Body of pancreas (tissue), 4 donors: Measurements from ENCODE around the gene PACRG.

Experiments used
- POLR2A ChIP-seq, 3 donors: fragments of 450-650 bp; IDR thresholded peaks; one replicate each; pipeline ENCODE4 v1.6.1; 2016; ENCODE audit warnings: antibody characterized with exemption in 3 of 3, mild to moderate bottlenecking in 2 of 3
- TF ChIP-seq, protein P1 (sequence below), 7 experiments: fragments of 450-650 bp in 4 of 7; fragments of 200-600 bp in 3 of 7; sonication (generic) in 3 of 7; IDR thresholded peaks; one replicate each; pipeline ENCODE4 v1.5.1; 2016 to 2019; ENCODE audit warnings: antibody characterized with exemption in 7 of 7

DNA sequence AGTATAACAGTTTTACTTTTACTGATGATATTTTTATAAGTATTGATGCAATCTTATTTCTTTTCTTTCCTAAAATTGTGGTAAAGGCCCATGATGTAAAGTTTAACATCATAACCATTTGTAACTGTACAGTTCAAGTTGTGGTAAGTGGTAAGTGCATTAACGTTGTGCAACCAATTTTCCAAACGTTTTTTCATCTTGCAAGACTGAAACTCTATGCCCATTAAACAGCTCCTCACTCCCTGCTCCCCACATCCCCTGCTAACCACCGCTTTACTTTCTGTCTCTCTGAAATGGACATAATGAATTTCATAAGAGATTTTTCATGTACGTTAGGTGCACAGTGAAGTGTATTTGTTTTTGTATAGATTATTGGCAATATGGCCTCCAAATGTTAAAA lies 106.0 kb downstream of the PACRG start:
- no peak for TF ChIP-seq POLR2A (IDR thresholded peaks at IDR 0.05)
- TF ChIP-seq, protein P1, sequence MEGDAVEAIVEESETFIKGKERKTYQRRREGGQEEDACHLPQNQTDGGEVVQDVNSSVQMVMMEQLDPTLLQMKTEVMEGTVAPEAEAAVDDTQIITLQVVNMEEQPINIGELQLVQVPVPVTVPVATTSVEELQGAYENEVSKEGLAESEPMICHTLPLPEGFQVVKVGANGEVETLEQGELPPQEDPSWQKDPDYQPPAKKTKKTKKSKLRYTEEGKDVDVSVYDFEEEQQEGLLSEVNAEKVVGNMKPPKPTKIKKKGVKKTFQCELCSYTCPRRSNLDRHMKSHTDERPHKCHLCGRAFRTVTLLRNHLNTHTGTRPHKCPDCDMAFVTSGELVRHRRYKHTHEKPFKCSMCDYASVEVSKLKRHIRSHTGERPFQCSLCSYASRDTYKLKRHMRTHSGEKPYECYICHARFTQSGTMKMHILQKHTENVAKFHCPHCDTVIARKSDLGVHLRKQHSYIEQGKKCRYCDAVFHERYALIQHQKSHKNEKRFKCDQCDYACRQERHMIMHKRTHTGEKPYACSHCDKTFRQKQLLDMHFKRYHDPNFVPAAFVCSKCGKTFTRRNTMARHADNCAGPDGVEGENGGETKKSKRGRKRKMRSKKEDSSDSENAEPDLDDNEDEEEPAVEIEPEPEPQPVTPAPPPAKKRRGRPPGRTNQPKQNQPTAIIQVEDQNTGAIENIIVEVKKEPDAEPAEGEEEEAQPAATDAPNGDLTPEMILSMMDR (IDR thresholded peaks at IDR 0.05), result no peak
